ENCODE data around the gene C1orf226. TPM values are rescaled to one million over a fixed set of nuclear protein-coding genes. Genes with fewer than 3 reads are reported as not detected.

C1orf226 gene
- total RNA-seq (2014; rRNA removed; shearing (Covaris generic)) (under 0.01 and 0.13 TPM in 2 replicates), polyA plus RNA-seq (2016; fragmentation: Nextera tagmentation; extraction: Ambion mirVana) (0.04 and 0.08 TPM in 2 replicates)

GRCh38 chr1:162381383-162381782, at the start of gene C1orf226:
Gene C1orf226 (plus strand): TSS chr1:162381728. CDS start chr1:162381902, 174 bp downstream.
- Histone ChIP-seq H3K36me3 (ENCODE audit: low read depth) (no peaks in the 10 kb centered on the region), H3K4me1 (ENCODE audit: insufficient read depth) (no peaks in the 10 kb centered on the region), H3K4me3 (no peak within 1 kb of the TSS), H2AFZ (no peak within 1 kb of the TSS), H4K20me1 (ENCODE audit: insufficient read depth) (no peaks in the 10 kb centered on the region), H3K27me3 (replicated peaks; ENCODE audit: insufficient read depth) (no peaks in the 10 kb centered on the region), H3K27ac (no peak within 1 kb of the TSS), H3K9ac (no peak within 1 kb of the TSS), H3F3A (ENCODE audit: insufficient read depth) (no peaks in the 10 kb centered on the region), H3K4me2 (ENCODE audit: unreplicated experiment) (no peak within 1 kb of the TSS), H3K9me2 (ENCODE audit: insufficient read depth) (no peaks in the 10 kb centered on the region), H3K9me3 (ENCODE audit: low read depth) (no peaks in the 10 kb centered on the region), H3K79me2 (ENCODE audit: insufficient read depth) (no peaks in the 10 kb centered on the region)
- in situ Hi-C loops (cut with MboI), result loop anchor here (10.0 kb wide), 1 partner anchor 327 kb away; no protein-coding TSS in a partner anchor
- WGBS, 2 experiments (ENCODE audit: low coverage in 1 of 2, low lambda C conversion rate in 2 of 2, missing lambda C conversion rate in 2 of 2), result 84 to 88% methylated on average over 3 of the region's 3 CpGs
- DNase-seq, result peak; percentile 19
- TF ChIP-seq EZH2 (IDR thresholded peaks at IDR 0.05; ENCODE audit: insufficient read depth, poor library complexity, severe bottlenecking) (no peak), EZH2phosphoT487 (IDR thresholded peaks at IDR 0.05; ENCODE audit: insufficient read depth, low read depth) (no peak)

- H4K20me1 ChIP-seq (ENCODE audit: insufficient read depth), result no peaks in the 10 kb centered on the region
- no peak overlapping the region for H3K4me2 ChIP-seq (ENCODE audit: unreplicated experiment)
- H3K27ac ChIP-seq, result no peak overlapping the region
- TF ChIP-seq EZH2phosphoT487 (IDR thresholded peaks at IDR 0.05; ENCODE audit: insufficient read depth, low read depth), result no peak
- no peak for TF ChIP-seq EZH2 (IDR thresholded peaks at IDR 0.05; ENCODE audit: insufficient read depth, poor library complexity, severe bottlenecking)
- H3K79me2 ChIP-seq (ENCODE audit: insufficient read depth), result no peaks in the 10 kb centered on the region
- no peak overlapping the region for H3K9ac ChIP-seq
- H3K4me1 ChIP-seq (ENCODE audit: insufficient read depth), result no peaks in the 10 kb centered on the region
- no peaks in the 10 kb centered on the region for H3F3A ChIP-seq (ENCODE audit: insufficient read depth)
- H3K4me3 ChIP-seq, result no peak overlapping the region
- in situ Hi-C loops (cut with MboI), result no loop called here
- no peak overlapping the region for H2AFZ ChIP-seq
- no peak for DNase-seq
- H3K27me3 ChIP-seq (replicated peaks; ENCODE audit: insufficient read depth), result 0 out of 2 replicates have a peak, but pooled peaks cover 7% of the 10 kb centered on the region
- no peaks in the 10 kb centered on the region for H3K9me3 ChIP-seq (ENCODE audit: low read depth)
- H3K36me3 ChIP-seq (ENCODE audit: low read depth), result no peaks in the 10 kb centered on the region
- H3K9me2 ChIP-seq (ENCODE audit: insufficient read depth), result no peaks in the 10 kb centered on the region
Observed at GRCh38 chr1:162333991-162334390, 47.5 kb upstream of the C1orf226 start.

- no peak for TF ChIP-seq EZH2phosphoT487 (IDR thresholded peaks at IDR 0.05; ENCODE audit: insufficient read depth, low read depth)
- no peak for TF ChIP-seq EZH2 (IDR thresholded peaks at IDR 0.05; ENCODE audit: insufficient read depth, poor library complexity, severe bottlenecking)
- 76% methylated on average over 5 of the region's 5 CpGs for WGBS, 2 experiments (ENCODE audit: low coverage in 1 of 2, low lambda C conversion rate in 2 of 2, missing lambda C conversion rate in 2 of 2)
- no peaks in the 10 kb centered on the region for H4K20me1 ChIP-seq (ENCODE audit: insufficient read depth)
- H3K27ac ChIP-seq, result no peak overlapping the region
- DNase-seq, result no peak
- H3K9me3 ChIP-seq (ENCODE audit: low read depth), result no peaks in the 10 kb centered on the region
- no peaks in the 10 kb centered on the region for H3K4me1 ChIP-seq (ENCODE audit: insufficient read depth)
- H3K9me2 ChIP-seq (ENCODE audit: insufficient read depth), result no peaks in the 10 kb centered on the region
- H2AFZ ChIP-seq, result no peak overlapping the region
- H3K36me3 ChIP-seq (ENCODE audit: low read depth), result no peaks in the 10 kb centered on the region
- H3K4me2 ChIP-seq (ENCODE audit: unreplicated experiment), result no peak overlapping the region
- H3K79me2 ChIP-seq (ENCODE audit: insufficient read depth), result no peaks in the 10 kb centered on the region
- H3K27me3 ChIP-seq (replicated peaks; ENCODE audit: insufficient read depth), result 0 out of 2 replicates have a peak, but pooled peaks cover 7% of the 10 kb centered on the region
- in situ Hi-C loops (cut with MboI), result no loop called here
- H3K9ac ChIP-seq, result no peak overlapping the region
- no peaks in the 10 kb centered on the region for H3F3A ChIP-seq (ENCODE audit: insufficient read depth)
- no peak overlapping the region for H3K4me3 ChIP-seq
Observed at GRCh38 chr1:162335126-162335525, 46.4 kb upstream of the C1orf226 start.

- in situ Hi-C loops (cut with MboI), result no loop called here
- H3K79me2 ChIP-seq (ENCODE audit: insufficient read depth), result no peaks in the 10 kb centered on the region
Observed at GRCh38 chr1:162336621-162337285, 44.8 kb upstream of the C1orf226 start.

More at GRCh38 chr1:162336621-162337285, 44.8 kb upstream of the C1orf226 start:
- no peak for DNase-seq
- Histone ChIP-seq H3K36me3 (ENCODE audit: low read depth) (no peaks in the 10 kb centered on the region), H2AFZ (no peak overlapping the region), H3K4me3 (no peak overlapping the region), H3K4me1 (ENCODE audit: insufficient read depth) (no peaks in the 10 kb centered on the region), H3K27ac (no peak overlapping the region), H3K9ac (no peak overlapping the region), H3K9me2 (ENCODE audit: insufficient read depth) (no peaks in the 10 kb centered on the region), H3K9me3 (ENCODE audit: low read depth) (no peaks in the 10 kb centered on the region), H4K20me1 (ENCODE audit: insufficient read depth) (no peaks in the 10 kb centered on the region), H3K4me2 (ENCODE audit: unreplicated experiment) (no peak overlapping the region), H3F3A (ENCODE audit: insufficient read depth) (no peaks in the 10 kb centered on the region), H3K27me3 (replicated peaks; ENCODE audit: insufficient read depth) (0 out of 2 replicates have a peak, but pooled peaks cover 7% of the 10 kb centered on the region)
- WGBS, 2 experiments (ENCODE audit: low coverage in 1 of 2, low lambda C conversion rate in 2 of 2, missing lambda C conversion rate in 2 of 2), result 57 to 58% methylated on average over 7 of the region's 7 CpGs
- TF ChIP-seq EZH2phosphoT487 (IDR thresholded peaks at IDR 0.05; ENCODE audit: insufficient read depth, low read depth) (no peak), EZH2 (IDR thresholded peaks at IDR 0.05; ENCODE audit: insufficient read depth, poor library complexity, severe bottlenecking) (no peak)

All from GM23248 (cell line).